HTR-8/SVneo (cell line): ENCODE data around the gene MB21D2.
"Not testable (repeated sequence)": the region's sequence is repeated elsewhere in the genome, so short reads cannot be mapped to it uniquely, and the experiment has no call there.

ENCODE experiments used
- DNase-seq: peaks from one replicate; pipeline ENCODE4 v3.0.0; 2011; ENCODE audit warnings: low spot score, mixed read lengths; ENCODE audit not compliant: insufficient read length
- FAIRE-seq: peaks from 2 replicates; lab custom pipeline; 2011; peaks lifted over from hg19 to GRCh38; lab: Jason Lieb, UNC

The MB21D2 gene

DNA sequence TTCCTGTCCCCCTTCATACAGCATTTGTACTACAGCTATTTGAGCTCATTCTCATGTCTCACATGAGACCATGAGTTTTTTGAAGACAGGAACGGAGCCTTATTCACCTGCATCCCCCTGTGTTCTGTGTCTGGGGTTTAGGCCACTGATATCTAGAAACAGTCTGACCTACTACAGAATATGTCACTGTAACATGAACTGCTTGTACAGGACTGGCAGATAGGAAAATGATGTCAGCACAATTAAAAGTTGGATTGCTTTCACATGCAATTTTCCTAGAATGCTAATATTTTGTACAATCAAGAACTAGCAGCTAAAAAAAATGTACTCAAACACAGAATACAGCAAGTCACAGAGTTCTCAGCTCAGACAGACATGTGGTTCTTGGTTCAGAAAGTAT lies 99.5 kb downstream of the MB21D2 start:
- FAIRE-seq: no peak

GRCh38 chr3:192817506-192817905 lies 100.2 kb downstream of the MB21D2 start:
- FAIRE-seq: no peak
- DNase-seq: no peak

More for the DNA sequence above, 99.5 kb downstream of the MB21D2 start:
- DNase-seq: no peak

DNA sequence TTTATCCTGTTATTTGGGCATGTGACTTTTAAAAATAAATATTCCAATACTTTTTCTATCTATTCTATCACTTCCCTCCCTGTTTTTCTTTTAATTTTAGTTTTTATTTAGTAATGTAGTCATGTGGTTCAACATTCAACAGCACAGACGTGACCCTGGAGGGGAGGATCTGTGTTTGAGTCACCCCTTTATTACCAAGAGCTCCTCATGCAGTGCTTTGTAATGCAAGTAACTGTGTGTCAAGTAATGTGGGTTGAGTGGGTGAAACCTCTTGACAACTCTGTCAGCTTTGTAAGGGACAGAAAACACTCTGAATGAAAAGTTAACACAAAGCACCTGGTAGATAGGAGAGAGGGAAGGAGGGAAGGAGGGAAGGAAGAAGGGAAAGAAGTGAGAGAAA lies 100.6 kb downstream of the MB21D2 start:
- FAIRE-seq: no peak
- no peak for DNase-seq

DNA sequence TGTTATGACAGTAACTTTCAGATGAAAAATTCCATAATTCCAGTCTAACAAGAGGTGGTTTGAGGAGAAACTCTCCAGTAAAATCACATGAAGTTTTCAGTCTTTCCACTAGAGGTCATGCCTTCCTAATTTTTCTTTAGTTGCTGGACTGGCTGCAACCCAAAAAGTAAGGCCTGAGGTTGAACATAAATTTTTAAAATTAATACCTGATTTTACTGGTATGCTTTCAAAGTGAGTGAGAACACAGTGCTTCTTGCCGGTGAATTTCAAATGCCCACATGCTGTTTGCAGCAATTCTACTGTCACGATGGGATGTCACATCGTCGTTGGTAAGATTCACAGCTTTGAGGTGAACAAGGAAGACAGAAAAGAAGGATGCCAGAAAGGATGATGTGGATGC lies 101.3 kb downstream of the MB21D2 start:
- FAIRE-seq: no peak
- DNase-seq: no peak

DNA sequence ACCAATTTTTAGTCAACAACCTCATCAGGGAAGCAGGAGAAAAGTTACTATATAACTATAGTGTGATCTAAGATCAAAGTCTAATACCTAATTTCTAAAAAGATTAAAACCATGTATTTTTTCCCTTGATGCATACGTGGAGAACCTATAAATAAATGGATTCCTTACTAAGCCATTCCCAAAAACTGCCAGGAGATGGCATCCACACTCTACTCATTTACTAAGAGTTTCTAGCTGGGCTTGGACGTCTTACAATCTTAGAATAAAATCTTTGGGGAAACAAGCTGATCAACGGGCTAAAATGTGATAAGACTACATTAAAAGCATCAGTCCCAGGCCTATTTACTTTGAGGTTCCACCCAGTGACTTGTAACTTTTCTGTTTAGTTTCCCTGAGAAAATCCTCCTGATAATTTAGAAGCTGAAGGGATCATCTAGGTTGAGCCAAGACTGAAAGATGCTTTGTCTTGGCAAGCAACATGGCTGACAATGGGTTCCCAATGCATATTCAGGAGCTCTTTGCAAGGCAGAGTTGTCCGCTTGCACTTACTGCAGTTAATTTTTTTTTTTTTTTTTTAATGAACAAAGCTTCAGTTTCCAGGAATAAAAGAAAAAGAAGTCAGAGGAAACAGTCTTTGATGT lies 104.8 kb downstream of the MB21D2 start:
- DNase-seq (no peak), FAIRE-seq (no peak)

DNA sequence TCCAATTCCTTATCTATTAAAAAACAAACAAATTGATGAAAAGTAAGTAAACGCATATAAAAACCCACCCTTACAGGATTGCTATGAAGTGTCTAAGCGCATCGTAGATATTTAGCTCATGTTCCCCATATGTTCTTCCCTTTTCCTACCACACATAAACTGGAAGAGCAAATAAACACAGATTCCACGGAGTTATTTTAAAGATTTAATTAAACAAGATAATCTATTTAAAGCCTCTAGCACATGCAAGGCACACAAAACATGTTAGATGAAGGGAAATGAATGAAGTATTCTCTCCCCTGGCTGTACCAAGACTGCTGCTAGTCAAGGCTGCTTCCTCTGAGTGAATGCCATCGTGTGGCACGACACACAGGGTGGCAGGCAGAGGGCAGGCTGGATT lies 111.9 kb downstream of the MB21D2 start:
- DNase-seq: no peak
- FAIRE-seq: no peak

GRCh38 chr3:192804502-192804901 lies 113.2 kb downstream of the MB21D2 start:
- FAIRE-seq (no peak), DNase-seq (no peak)

DNA sequence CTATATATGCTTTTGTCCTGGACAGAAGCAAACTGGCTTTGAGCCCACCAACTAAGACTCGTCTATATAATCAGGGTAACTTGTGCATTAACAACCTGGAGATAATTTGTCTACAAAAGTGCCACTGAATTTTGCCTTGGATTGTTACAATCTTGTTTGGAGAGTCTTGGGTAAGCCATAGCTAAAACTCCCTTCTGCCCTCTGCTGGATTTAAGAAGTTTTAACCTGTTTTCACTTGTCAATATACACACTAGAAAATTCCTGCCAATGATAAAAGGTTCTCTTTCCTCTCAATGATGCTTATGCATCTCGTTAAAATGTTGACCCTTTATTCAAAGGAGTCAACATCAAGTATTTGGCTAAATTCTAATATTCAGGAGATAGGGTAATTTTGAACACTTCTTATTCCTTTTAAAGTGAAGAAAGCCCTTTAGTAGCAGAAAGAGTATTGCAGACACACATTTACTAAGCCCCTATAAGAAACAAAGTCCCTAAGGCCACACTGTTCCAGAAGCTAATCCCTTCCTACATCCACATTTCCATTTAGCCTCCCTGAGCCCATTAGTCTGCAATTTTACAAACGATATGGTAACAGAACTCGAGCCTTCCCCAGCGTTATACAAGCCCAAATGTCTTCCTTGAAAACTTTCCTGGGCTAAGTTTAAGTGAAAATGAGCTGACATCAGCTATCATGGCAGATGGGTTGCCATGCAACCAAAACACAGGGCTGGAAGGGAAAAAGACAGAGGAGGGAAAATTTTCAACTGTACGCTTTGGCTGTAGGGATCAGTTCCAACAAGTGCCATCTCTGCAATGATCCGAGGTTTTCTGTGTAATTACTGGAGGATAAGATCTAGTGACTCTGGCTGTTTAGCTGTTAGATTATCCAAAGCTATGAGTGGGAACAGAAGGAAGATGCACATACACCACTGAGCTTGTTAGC lies 114.4 kb downstream of the MB21D2 start:
- DNase-seq (no peak), FAIRE-seq (no peak)

- no peak for FAIRE-seq
These were observed 115.7 kb downstream of the MB21D2 start for GRCh38 chr3:192801985-192802384.

DNA sequence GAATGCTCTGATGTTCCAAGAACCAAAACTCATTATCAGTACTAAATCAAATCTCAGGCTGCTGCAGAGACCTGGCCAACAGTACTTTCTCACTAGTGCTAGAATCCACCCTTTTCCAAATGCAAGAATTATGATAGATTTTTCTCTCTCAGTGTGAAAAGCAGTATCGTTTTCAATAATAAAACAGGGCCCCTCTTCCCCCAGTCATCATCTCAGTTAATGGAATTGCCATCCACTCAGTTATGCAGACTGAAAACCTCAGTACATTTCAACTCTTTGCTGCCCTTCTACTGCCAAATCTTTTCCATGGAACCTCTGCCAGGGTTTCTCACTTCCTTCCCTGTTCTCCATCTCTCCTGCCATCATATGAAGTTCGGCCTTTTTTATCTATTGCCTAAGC lies 117.9 kb downstream of the MB21D2 start:
- no peak for FAIRE-seq
- DNase-seq: no peak

More at GRCh38 chr3:192801985-192802384, 115.7 kb downstream of the MB21D2 start:
- DNase-seq: no peak

DNA sequence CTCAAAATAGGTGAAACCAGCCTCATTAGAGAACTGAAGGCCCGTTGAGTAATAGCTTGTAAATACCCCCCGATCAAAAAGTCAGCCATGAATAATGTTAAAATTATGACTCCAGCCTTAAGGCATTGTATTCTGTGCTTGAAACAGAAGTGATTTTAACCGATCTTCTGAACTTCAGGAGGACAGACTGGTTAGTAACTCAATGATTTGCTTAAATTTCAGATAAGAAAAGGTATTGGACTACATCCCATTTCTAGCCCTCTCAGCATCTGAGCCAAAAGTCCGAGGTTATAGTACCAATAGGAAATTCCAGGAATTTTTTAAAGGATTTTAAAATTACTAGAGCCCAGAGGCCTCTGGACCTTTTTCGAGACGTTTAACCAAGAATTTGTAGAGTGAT lies 122.6 kb downstream of the MB21D2 start:
- DNase-seq: no peak
- no peak for FAIRE-seq

GRCh38 chr3:192794216-192794615 lies 123.4 kb downstream of the MB21D2 start:
- no peak for DNase-seq
- no peak for FAIRE-seq

- DNase-seq, FAIRE-seq: not testable (repeated sequence)
These were observed 128.7 kb downstream of the MB21D2 start for GRCh38 chr3:192788816-192789515.

DNA sequence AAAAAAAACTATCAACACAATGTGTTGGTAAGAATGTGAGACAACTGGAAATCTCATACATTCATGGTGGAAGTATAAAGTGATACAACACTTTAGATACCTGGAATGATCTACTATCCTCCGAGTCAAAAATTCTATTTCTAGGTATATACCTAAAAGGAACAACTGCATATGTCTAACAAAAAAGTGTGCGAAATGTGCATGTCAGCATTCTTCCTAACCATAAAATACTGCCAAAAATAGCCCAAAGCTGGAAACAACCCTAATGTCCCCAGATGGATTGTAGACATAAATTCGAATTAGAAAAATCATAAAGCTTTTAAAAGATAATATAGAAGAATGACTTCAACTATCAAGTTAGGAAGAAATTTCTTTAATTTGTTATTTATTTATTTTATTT lies 139.1 kb downstream of the MB21D2 start:
- FAIRE-seq (no peak), DNase-seq (no peak)

DNA sequence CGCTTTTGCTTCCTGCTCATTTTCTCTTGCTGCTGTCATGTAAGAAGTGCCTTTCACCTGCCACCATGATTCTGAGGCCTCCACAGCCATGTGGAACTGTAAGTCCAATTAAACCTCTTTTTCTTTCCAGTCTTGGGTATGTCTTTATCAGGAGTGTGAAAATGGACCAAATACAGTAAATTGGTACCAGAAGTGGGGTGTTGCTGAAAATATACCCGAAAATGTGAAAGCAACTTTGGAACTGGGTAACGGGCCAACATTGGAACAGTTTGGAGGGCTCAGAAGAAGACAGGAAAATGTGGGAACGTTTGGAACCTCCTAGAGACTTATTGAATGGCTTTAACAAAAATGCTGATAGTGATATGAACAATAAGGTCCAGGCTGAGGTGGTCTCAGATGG lies 143.3 kb downstream of the MB21D2 start:
- DNase-seq, FAIRE-seq: not testable (repeated sequence)

GRCh38 chr3:192772240-192772894 lies 145.3 kb downstream of the MB21D2 start:
- FAIRE-seq (no peak), DNase-seq (peak; percentile 26)

- no peak for DNase-seq
- FAIRE-seq: no peak
These were observed 159.0 kb downstream of the MB21D2 start for GRCh38 chr3:192758654-192759053.

- DNase-seq: no peak
These were observed 166.5 kb downstream of the MB21D2 start for GRCh38 chr3:192751148-192751547.

DNA sequence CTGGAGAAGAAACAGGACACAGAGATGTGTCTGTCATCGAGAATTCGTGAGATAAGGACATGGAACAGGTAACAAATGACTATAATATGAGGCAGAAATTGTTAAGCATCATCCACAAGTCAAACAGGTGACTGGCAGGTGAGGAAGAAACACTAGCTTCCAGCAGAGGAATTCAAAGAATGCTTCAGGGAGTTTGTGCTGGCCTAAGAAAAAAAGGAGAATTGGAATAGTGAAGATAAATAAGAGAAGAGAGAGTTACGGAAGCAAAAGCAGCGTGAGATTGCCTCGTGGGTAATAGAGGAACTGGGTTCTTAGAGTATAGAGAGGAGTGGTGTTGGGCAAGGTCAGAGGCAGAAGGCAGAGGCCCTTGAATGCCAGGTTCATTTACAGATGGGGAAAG lies 167.5 kb downstream of the MB21D2 start:
- FAIRE-seq (no peak), DNase-seq (no peak)

More at GRCh38 chr3:192751148-192751547, 166.5 kb downstream of the MB21D2 start:
- no peak for FAIRE-seq

GRCh38 chr3:192747746-192748145 lies 169.9 kb downstream of the MB21D2 start:
- FAIRE-seq (no peak), DNase-seq (no peak)
